ENCODE measurements around the gene PROZ.
"Not testable (repeated sequence)": the region's sequence is repeated elsewhere in the genome, so short reads cannot be mapped to it uniquely, and the experiment has no call there.

PROZ gene

GRCh38 chr13:113157929-113158747 lies at the start of gene PROZ:
Gene PROZ, plus strand, starts transcription at chr13:113158648. Its CDS starts 13 bp downstream, at chr13:113158661.
- no peak for DNase-seq

- no peak for DNase-seq
Observed at GRCh38 chr13:113109151-113110047, 49.0 kb upstream of the PROZ start.

- no peak for DNase-seq
Observed at GRCh38 chr13:113110048-113110851, 48.2 kb upstream of the PROZ start.

GRCh38 chr13:113110852-113111315 lies 47.6 kb upstream of the PROZ start:
- DNase-seq: no peak

- DNase-seq: not testable (repeated sequence)
Observed at GRCh38 chr13:113111821-113112220, 46.6 kb upstream of the PROZ start.

- not testable (repeated sequence) for DNase-seq
Observed at GRCh38 chr13:113112475-113112874, 46.0 kb upstream of the PROZ start.

GRCh38 chr13:113112893-113113845 lies 45.3 kb upstream of the PROZ start:
- no peak for DNase-seq

GRCh38 chr13:113113846-113114271 lies 44.6 kb upstream of the PROZ start:
- DNase-seq: no peak

- no peak for DNase-seq
Observed at GRCh38 chr13:113114511-113115362, 43.7 kb upstream of the PROZ start.

- DNase-seq: no peak
Observed at GRCh38 chr13:113115363-113116205, 42.9 kb upstream of the PROZ start.

- DNase-seq: no peak
Observed at GRCh38 chr13:113116206-113116800, 42.1 kb upstream of the PROZ start.

GRCh38 chr13:113116871-113117271 lies 41.6 kb upstream of the PROZ start:
- DNase-seq: no peak

GRCh38 chr13:113117335-113117872 lies 41.0 kb upstream of the PROZ start:
- no peak for DNase-seq

- DNase-seq: no peak
Observed at GRCh38 chr13:113117911-113118260, 40.6 kb upstream of the PROZ start.

GRCh38 chr13:113118261-113119021 lies 40.0 kb upstream of the PROZ start:
- no peak for DNase-seq

- DNase-seq: no peak
Observed at GRCh38 chr13:113119166-113119821, 39.2 kb upstream of the PROZ start.

GRCh38 chr13:113119822-113120189 lies 38.6 kb upstream of the PROZ start:
- no peak for DNase-seq

All from NCI-H1436 treated with DMSO at 0.1 percent for 48 hours (cell line).